GM23248 (cell line): ENCODE measurements around the gene CAPS2. TPM values are rescaled to one million over a fixed set of nuclear protein-coding genes. Genes with fewer than 3 reads are reported as not detected.

Experiments
- DNase-seq: peaks from one replicate; pipeline ENCODE4 v3.0.0-alpha.2; 2015
- H2AFZ ChIP-seq: fragments of 200-600 bp; sonication (generic); 2 replicates; pipeline ENCODE4 v1.6.1; 2016; ENCODE audit warnings: antibody characterized with exemption
- H3F3A ChIP-seq: fragments of 200-600 bp; sonication (generic); 2 replicates; pipeline ENCODE4 v1.6.1; 2016; ENCODE audit warnings: mild to moderate bottlenecking, antibody characterized with exemption, mixed run types; ENCODE audit not compliant: insufficient read depth
- H3K27ac ChIP-seq: fragments of 200-600 bp; sonication (generic); 2 replicates; pipeline ENCODE4 v1.5.1; 2016; ENCODE audit warnings: mild to moderate bottlenecking
- H3K27me3 ChIP-seq: fragments of 200-600 bp; sonication (generic); replicated peaks from 2 replicates; pipeline ENCODE4 v1.6.1; 2016; ENCODE audit warnings: mild to moderate bottlenecking; ENCODE audit not compliant: insufficient read depth
- H3K36me3 ChIP-seq: fragments of 200-600 bp; sonication (generic); 2 replicates; pipeline ENCODE4 v1.6.1; 2016; ENCODE audit warnings: low read depth, mild to moderate bottlenecking
- H3K4me1 ChIP-seq: fragments of 200-600 bp; sonication (generic); 2 replicates; pipeline ENCODE4 v1.6.1; 2016; ENCODE audit warnings: mild to moderate bottlenecking; ENCODE audit not compliant: insufficient read depth
- H3K4me2 ChIP-seq: fragments of 200-600 bp; sonication (generic); one replicate; pipeline ENCODE4 v1.6.1; 2016; ENCODE audit warnings: mild to moderate bottlenecking; ENCODE audit not compliant: unreplicated experiment
- H3K4me3 ChIP-seq: fragments of 200-600 bp; sonication (generic); 2 replicates; pipeline ENCODE4 v1.5.1; 2016; ENCODE audit warnings: mild to moderate bottlenecking
- H3K79me2 ChIP-seq: fragments of 200-600 bp; sonication (generic); 2 replicates; pipeline ENCODE4 v1.6.1; 2016; ENCODE audit warnings: mild to moderate bottlenecking; ENCODE audit not compliant: insufficient read depth
- H3K9ac ChIP-seq: fragments of 200-600 bp; sonication (generic); 2 replicates; pipeline ENCODE4 v1.6.1; 2016; ENCODE audit warnings: mild to moderate bottlenecking
- H3K9me2 ChIP-seq: fragments of 200-600 bp; sonication (generic); 2 replicates; pipeline ENCODE4 v1.6.1; 2016; ENCODE audit warnings: mixed run types, mild to moderate bottlenecking, moderate library complexity; ENCODE audit not compliant: insufficient read depth
- H3K9me3 ChIP-seq: fragments of 200-600 bp; sonication (generic); one replicate; pipeline ENCODE4 v1.6.1; 2017; ENCODE audit warnings: low read depth
- H4K20me1 ChIP-seq: fragments of 200-600 bp; sonication (generic); 2 replicates; pipeline ENCODE4 v1.6.0; 2016; ENCODE audit not compliant: insufficient read depth
- EZH2 ChIP-seq: fragments of 200-600 bp; sonication (generic); IDR thresholded peaks from 2 replicates; pipeline ENCODE4 v1.6.1; 2018; ENCODE audit warnings: antibody characterized with exemption, mild to moderate bottlenecking; ENCODE audit not compliant: insufficient read depth, poor library complexity, severe bottlenecking
- EZH2phosphoT487 ChIP-seq: fragments of 200-600 bp; sonication (generic); IDR thresholded peaks from 2 replicates; pipeline ENCODE4 v1.6.1; 2018; ENCODE audit warnings: antibody characterized with exemption, moderate library complexity, mild to moderate bottlenecking, low read depth; ENCODE audit not compliant: insufficient read depth
- WGBS, 2 experiments: methylation state at CpG; one replicate each; pipeline ENCODE4 v1.1.6; 2015 to 2017; ENCODE audit warnings: low lambda C conversion rate in 2 of 2, low coverage in 1 of 2; ENCODE audit errors: missing lambda C conversion rate in 2 of 2; 5-methylcytosine and 5-hydroxymethylcytosine counted together
- in situ Hi-C: fragments of 300-500 bp; cut with MboI; formaldehyde crosslinking; loops from 2 replicates; pipeline ENCODE4 v1.15.0; 2020
- polyA plus RNA-seq: library from polyadenylated mRNA; unstranded; fragments of >200 nt; fragmentation: Nextera tagmentation; extraction: Ambion mirVana; gene quantifications from 2 replicates; pipeline ENCODE4 v1.2.1, GENCODE V29; 2016
- total RNA-seq: library from RNA; depleted of rRNA; stranded (reverse); fragments of >200 nt; shearing (Covaris generic); gene quantifications from 2 replicates; pipeline ENCODE4 v1.2.3, GENCODE V29; 2014

Gene CAPS2
- total and polyA plus RNA-seq, 2 experiments from 2014 or later = 1.5 to 4.4 TPM

GRCh38 chr12:75305412-75306332, 24.5 kb downstream of the CAPS2 start:
- Histone ChIP-seq H3K27ac (no peak overlapping the region), H3K4me3 (no peak overlapping the region), H4K20me1 (no peaks in the 10 kb centered on the region), H3K9me3 (no peaks in the 10 kb centered on the region), H3K79me2 (no peaks in the 10 kb centered on the region), H3K9me2 (no peaks in the 10 kb centered on the region), H3K36me3 (no peaks in the 10 kb centered on the region), H3K4me2 (no peak overlapping the region), H3F3A (no peaks in the 10 kb centered on the region), H3K9ac (no peak overlapping the region), H3K27me3 (no peaks in the 10 kb centered on the region), H3K4me1 (no peaks in the 10 kb centered on the region), H2AFZ (no peak overlapping the region)
- in situ Hi-C loops = no loop called here
- DNase-seq = no peak
- TF ChIP-seq EZH2 (no peak), EZH2phosphoT487 (no peak)
- WGBS, 2 experiments = 91 to 92% methylated on average over 56 of the region's 56 CpGs

DNA sequence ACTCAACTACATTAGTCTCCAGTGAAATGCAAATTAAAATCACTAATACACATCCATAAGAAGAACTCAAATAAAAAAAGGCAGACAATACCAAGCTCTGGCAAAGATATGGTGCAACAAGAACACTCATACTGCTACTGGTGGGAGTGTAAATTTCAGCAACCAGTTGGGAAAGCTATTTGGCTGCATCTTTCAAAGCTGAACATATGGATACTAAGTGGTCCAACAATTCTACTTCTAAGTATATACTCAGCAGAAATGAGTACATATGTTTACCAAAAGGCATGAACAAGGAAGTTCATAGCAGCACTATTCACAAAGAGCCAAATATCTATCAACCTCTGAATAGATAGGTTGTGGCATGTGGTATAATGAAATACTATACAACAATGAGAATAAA, 27.3 kb downstream of the CAPS2 start:
- no peaks in the 10 kb centered on the region for H3K36me3 ChIP-seq
- no peak overlapping the region for H2AFZ ChIP-seq
- TF ChIP-seq EZH2phosphoT487 (no peak), EZH2 (no peak)
- no peaks in the 10 kb centered on the region for H3K9me2 ChIP-seq
- no peak overlapping the region for H3K4me3 ChIP-seq
- no peak overlapping the region for H3K9ac ChIP-seq
- no peaks in the 10 kb centered on the region for H3K27me3 ChIP-seq
- H3K9me3 ChIP-seq = no peaks in the 10 kb centered on the region
- H3K27ac ChIP-seq = no peak overlapping the region
- DNase-seq = no peak
- no peaks in the 10 kb centered on the region for H4K20me1 ChIP-seq
- H3K79me2 ChIP-seq = no peaks in the 10 kb centered on the region
- in situ Hi-C loops = no loop called here
- no peaks in the 10 kb centered on the region for H3K4me1 ChIP-seq
- no peak overlapping the region for H3K4me2 ChIP-seq
- H3F3A ChIP-seq = no peaks in the 10 kb centered on the region

- in situ Hi-C loops = no loop called here
- Histone ChIP-seq H2AFZ (no peak overlapping the region), H3F3A (no peaks in the 10 kb centered on the region), H4K20me1 (no peaks in the 10 kb centered on the region), H3K4me2 (no peak overlapping the region), H3K9me2 (no peaks in the 10 kb centered on the region), H3K27me3 (no peaks in the 10 kb centered on the region), H3K4me3 (no peak overlapping the region), H3K9me3 (no peaks in the 10 kb centered on the region), H3K36me3 (no peaks in the 10 kb centered on the region), H3K4me1 (no peaks in the 10 kb centered on the region), H3K27ac (no peak overlapping the region), H3K9ac (no peak overlapping the region), H3K79me2 (no peaks in the 10 kb centered on the region)
- WGBS, 2 experiments = 70 to 71% methylated on average over 2 of the region's 2 CpGs
- no peak for TF ChIP-seq EZH2
- TF ChIP-seq EZH2phosphoT487 = no peak
- no peak for DNase-seq
These were observed 27.9 kb downstream of the CAPS2 start for GRCh38 chr12:75302225-75302624.

DNA sequence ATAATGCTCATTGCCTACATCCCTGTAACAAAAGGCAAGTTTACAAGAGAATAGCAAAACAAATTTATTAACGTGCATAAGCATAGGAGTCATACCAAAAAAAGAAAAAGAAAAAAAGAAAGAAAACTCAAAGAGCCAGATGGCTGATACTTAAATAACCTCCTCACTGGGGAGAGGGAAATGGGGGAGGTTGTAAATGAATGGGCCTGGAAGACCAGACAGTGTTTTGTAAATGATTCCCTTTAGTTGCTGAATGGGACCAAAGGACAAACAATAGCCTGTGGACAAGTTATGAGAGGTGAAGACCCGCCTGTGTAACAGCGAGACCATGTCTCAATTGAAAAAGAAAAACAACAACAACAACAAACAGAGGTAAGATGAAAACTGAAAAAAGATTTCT, 35.3 kb downstream of the CAPS2 start:
- H3F3A ChIP-seq = no peaks in the 10 kb centered on the region
- H3K27ac ChIP-seq = no peak overlapping the region
- H3K9me2 ChIP-seq = no peaks in the 10 kb centered on the region
- no peaks in the 10 kb centered on the region for H4K20me1 ChIP-seq
- in situ Hi-C loops = no loop called here
- H3K36me3 ChIP-seq = no peaks in the 10 kb centered on the region
- DNase-seq = no peak
- no peak overlapping the region for H2AFZ ChIP-seq
- no peak overlapping the region for H3K4me3 ChIP-seq
- no peaks in the 10 kb centered on the region for H3K4me1 ChIP-seq
- no peak for TF ChIP-seq EZH2
- no peak for TF ChIP-seq EZH2phosphoT487
- no peak overlapping the region for H3K9ac ChIP-seq
- H3K9me3 ChIP-seq = no peaks in the 10 kb centered on the region
- 57 to 60% methylated on average over 3 of the region's 3 CpGs for WGBS, 2 experiments
- no peaks in the 10 kb centered on the region for H3K79me2 ChIP-seq
- no peak overlapping the region for H3K4me2 ChIP-seq
- no peaks in the 10 kb centered on the region for H3K27me3 ChIP-seq
